K562 (cell line): ENCODE data around the gene SLC1A2. TPM values are rescaled to one million over a fixed set of nuclear protein-coding genes. Genes with fewer than 3 reads are reported as not detected.

ENCODE experiments used
- ATAC-seq: fragments of 200-7000 bp; cut with Tn5 transposase; 3 replicates; pipeline ENCODE4 v1.9.1; 2020; ENCODE audit warnings: moderate library complexity
- BruUV-seq: library from RNA; stranded (reverse); fragments of 400-500 nt; replicated peaks from 2 replicates; lab custom pipeline; 2021; lab: Mats Ljungman, UMichigan
- CTCF ChIA-PET: fragments of 300-600 bp; formaldehyde crosslinking; extraction: SDS; loops from one replicate; lab custom pipeline; 2021; ENCODE audit warnings: low intra/inter-chr PET ratio; lab: Yijun Ruan, JAX
- POLR2A ChIA-PET: fragments of 300-600, 350-650 bp; sonication (Branson Sonifier 250); formaldehyde crosslinking; extraction: SDS; loops from one replicate; lab custom pipeline; 2021; ENCODE audit warnings: antibody characterized with exemption, inconsistent platforms; lab: Yijun Ruan, JAX
- DNase-seq, 4 experiments: peaks; one replicate each; pipeline versions ENCODE4 v3.0.0 to v3.0.0-alpha.2; 2011 to 2018; ENCODE audit warnings: low spot score in 3 of 4, mixed read lengths in 3 of 4; ENCODE audit errors: extremely low read depth in 1 of 4
- FAIRE-seq: peaks from 2 replicates; lab custom pipeline; 2011; peaks lifted over from hg19 to GRCh38; lab: Jason Lieb, UNC
- H2AFZ ChIP-seq: 2 replicates; pipeline ENCODE4 v1.6.0; 2011; ENCODE audit warnings: low read depth, low read length, control low read depth, inconsistent platforms
- H3K27ac ChIP-seq: fragments of 200-600 bp; 3 replicates; pipeline ENCODE4 v1.8.0; 2011; ENCODE audit warnings: low read depth, mild to moderate bottlenecking, control low read depth, inconsistent platforms, low read length, moderate library complexity, mixed read lengths; ENCODE audit errors: extremely low read depth
- H3K27me3 ChIP-seq, 2 experiments: fragments of 300-600 bp in 1 of 2; 2 replicates in 1 of 2; 3 replicates in 1 of 2; pipeline versions ENCODE4 v1.6.0 to v1.8.0; 2011; ENCODE audit warnings: inconsistent platforms in 2 of 2, low read length in 2 of 2, mild to moderate bottlenecking in 1 of 2, mixed read lengths in 1 of 2, moderate library complexity in 1 of 2; ENCODE audit not compliant: control insufficient read depth in 2 of 2, insufficient read depth in 2 of 2
- H3K36me3 ChIP-seq: fragments of 300-600 bp; 3 replicates; pipeline ENCODE4 v1.8.0; 2011; ENCODE audit warnings: mild to moderate bottlenecking, low read length, inconsistent platforms; ENCODE audit not compliant: control insufficient read depth, insufficient read depth
- H3K4me1 ChIP-seq, 2 experiments: fragments of 200-600 bp in 1 of 2; replicated peaks in 1 of 2; 2 replicates in 1 of 2; 3 replicates in 1 of 2; pipeline versions ENCODE4 v1.5.1 to v1.8.0; 2011; ENCODE audit warnings: inconsistent platforms in 2 of 2, low read length in 2 of 2, mild to moderate bottlenecking in 1 of 2, mixed read lengths in 1 of 2, moderate library complexity in 1 of 2; ENCODE audit not compliant: control insufficient read depth in 2 of 2, insufficient read depth in 2 of 2
- H3K4me2 ChIP-seq: 2 replicates; pipeline ENCODE4 v1.6.1; 2011; ENCODE audit warnings: low read length, control low read depth, inconsistent platforms, mixed read lengths; ENCODE audit not compliant: insufficient read depth
- H3K4me3 ChIP-seq: fragments of 200-600 bp; sonication (generic), shearing (Covaris generic); 2 replicates; pipeline ENCODE4 v1.5.1; 2016; ENCODE audit warnings: control low read depth, inconsistent platforms
- H3K79me2 ChIP-seq: fragments of 200-600 bp; 3 replicates; pipeline ENCODE4 v1.8.0; 2011; ENCODE audit warnings: low read length, inconsistent platforms; ENCODE audit not compliant: control insufficient read depth, insufficient read depth
- H3K9ac ChIP-seq, 2 experiments: 2 replicates each; pipeline versions ENCODE4 v1.6.0 to v1.6.1; 2011; ENCODE audit warnings: low read depth in 2 of 2, low read length in 2 of 2, control low read depth in 1 of 2, inconsistent platforms in 1 of 2, mild to moderate bottlenecking in 1 of 2, mixed read lengths in 1 of 2; ENCODE audit not compliant: insufficient read depth in 1 of 2
- H3K9me1 ChIP-seq: one replicate; pipeline ENCODE4 v1.6.0; 2011; ENCODE audit warnings: inconsistent platforms, mild to moderate bottlenecking, low read length, moderate library complexity; ENCODE audit not compliant: control insufficient read depth, insufficient read depth
- H3K9me3 ChIP-seq: replicated peaks from 2 replicates; pipeline ENCODE4 v1.5.1; 2011; ENCODE audit warnings: low read depth, low read length, inconsistent platforms; ENCODE audit not compliant: control insufficient read depth, insufficient read depth
- H4K20me1 ChIP-seq: replicated peaks from 2 replicates; pipeline ENCODE4 v1.6.1; 2011; ENCODE audit warnings: low read length, inconsistent platforms, mixed read lengths; ENCODE audit not compliant: control insufficient read depth, insufficient read depth
- ARID2 ChIP-seq: fragments of 450-650 bp; IDR thresholded peaks from 2 replicates; pipeline ENCODE4 v1.6.1; 2017; ENCODE audit warnings: antibody characterized with exemption, mild to moderate bottlenecking
- C11orf30 ChIP-seq: fragments of 450-650 bp; IDR thresholded peaks from 2 replicates; pipeline ENCODE4 v1.6.1; 2016; ENCODE audit warnings: low read depth, mild to moderate bottlenecking
- CEBPB ChIP-seq: fragments of 450-650 bp; IDR thresholded peaks from 2 replicates; pipeline ENCODE4 v1.6.1; 2016; ENCODE audit warnings: missing genetic modification characterization, missing compliant biosample characterization
- CEBPG ChIP-seq, 3 experiments: fragments of 200-800 bp in 1 of 3; sonication (Bioruptor generic) in 1 of 3; sonication (generic) in 1 of 3; formaldehyde crosslinking in 1 of 3; IDR thresholded peaks in 2 of 3; conservative IDR thresholded peaks in 1 of 3; 2 replicates each; pipeline versions ENCODE4 v1.6.1 to v1.8.0; 2016 to 2022; ENCODE audit warnings: missing compliant biosample characterization in 2 of 3, missing genetic modification characterization in 2 of 3, mild to moderate bottlenecking in 1 of 3, missing genetic modification reagents in 1 of 3
- ETS2 ChIP-seq: IDR thresholded peaks from 2 replicates; pipeline ENCODE4 v1.6.1; 2016; ENCODE audit warnings: borderline replicate concordance, missing genetic modification characterization, mild to moderate bottlenecking, moderate library complexity, missing compliant biosample characterization; ENCODE audit not compliant: poor library complexity, severe bottlenecking
- ETV6 ChIP-seq, 3 experiments: fragments of 150-350 bp in 1 of 3; sonication (generic) in 1 of 3; formaldehyde crosslinking in 1 of 3; IDR thresholded peaks; 2 replicates each; pipeline versions ENCODE4 v1.6.1 to v1.8.0; 2014 to 2022; ENCODE audit warnings: borderline replicate concordance in 2 of 3, low read depth in 2 of 3, antibody characterized with exemption in 1 of 3, low read length in 1 of 3, mild to moderate bottlenecking in 1 of 3, missing genetic modification reagents in 1 of 3
- STAG1 ChIP-seq: sonication (generic); formaldehyde crosslinking; IDR thresholded peaks from 2 replicates; pipeline ENCODE4 v1.5.0; 2020; ENCODE audit warnings: missing genetic modification reagents, borderline replicate concordance
- ZKSCAN3 ChIP-seq: fragments of 250-450 bp; sonication (Bioruptor Pico); IDR thresholded peaks from 2 replicates; pipeline ENCODE4 v1.4.0; 2020
- ZNF232 ChIP-seq: sonication (generic); formaldehyde crosslinking; IDR thresholded peaks from 2 replicates; pipeline ENCODE4 v1.8.0; 2022; ENCODE audit warnings: mild to moderate bottlenecking, missing genetic modification reagents
- ZNF316 ChIP-seq: fragments of 450-650 bp; IDR thresholded peaks from 2 replicates; pipeline ENCODE4 v1.6.1; 2016
- ZNF696 ChIP-seq: fragments of 250-450 bp; sonication (Bioruptor Pico); conservative IDR thresholded peaks from 2 replicates; pipeline ENCODE4 v1.4.0; 2020; ENCODE audit warnings: mild to moderate bottlenecking, moderate library complexity
- WGBS: fragments of 100-300 bp; shearing (Covaris generic); methylation state at CpG from one replicate; pipeline ENCODE4 v1.1.6; 2016; ENCODE audit warnings: low coverage, mixed read lengths; ENCODE audit not compliant: insufficient coverage; ENCODE audit errors: missing lambda C conversion rate; 5-methylcytosine and 5-hydroxymethylcytosine counted together
- in situ Hi-C: fragments of 300-500 bp; cut with MboI; formaldehyde crosslinking; loops from 4 replicates; pipeline ENCODE4 v1.15.0; 2018; ENCODE audit warnings: inconsistent platforms, mixed read lengths
- intact Hi-C: fragments of 100-400 bp; cut with micrococcal nuclease; formaldehyde crosslinking; loops from 2 replicates; pipeline ENCODE4 v1.14.2; 2022
- polyA plus RNA-seq, 8 experiments: library from polyadenylated mRNA; depleted of rRNA in 4 of 8; stranded (reverse) in 5 of 8; unstranded in 3 of 8; fragments of >200 nt; fragmentation: Nextera tagmentation in 2 of 8; fragmentation: Illumina TruSeq in 1 of 8; extraction: Ambion mirVana in 2 of 8; extraction: Trizol in 1 of 8; gene quantifications; 2 replicates each; pipeline versions ENCODE4 v1.2.1 to v1.2.3, GENCODE V29; 2011 to 2014; ENCODE audit warnings: inconsistent platforms in 1 of 8, missing spikeins in 1 of 8
- total RNA-seq, 7 experiments: library from RNA; depleted of rRNA in 6 of 7; stranded (reverse); fragments of >200 nt in 6 of 7; fragmentation: Illumina TruSeq in 2 of 7; extraction: Trizol in 2 of 7; gene quantifications; 2 replicates each; pipeline versions ENCODE4 v1.2.1 to v1.2.3, GENCODE V29; 2011 to 2021; ENCODE audit warnings: low replicate concordance in 1 of 7
- TF ChIP-seq, protein P1 (sequence below), 2 experiments: fragments of 450-650 bp; formaldehyde crosslinking in 1 of 2; IDR thresholded peaks; 2 replicates each; pipeline versions ENCODE4 v1.4.0 to v1.6.1; 2014 to 2020; ENCODE audit warnings: mild to moderate bottlenecking in 2 of 2, borderline replicate concordance in 1 of 2, low read depth in 1 of 2

Gene SLC1A2
- total and polyA plus RNA-seq, 9 of the 15 experiments (the other 6 are each of a cell fraction or from before 2014, with no cell fraction given): 0.03 to 0.07 (median 0.04) TPM; not detected in 5

- BruUV-seq: no TSS peak
- no peaks in the 10 kb centered on the region for H3K79me2 ChIP-seq
- no peak overlapping the region for H3K4me2 ChIP-seq
- peaks cover 0 to 19% of the 10 kb centered on the region in 2 experiments for H3K27me3 ChIP-seq
- ChIA-PET CTCF (interaction anchor here (0.9 to 1.3 kb wide), 3 partner anchors 131 to 466 kb away, joined by 5 to 9 read pairs (median 5); no protein-coding TSS in a partner anchor), POLR2A (no interaction called here)
- in situ Hi-C loops (loop anchor here (5.0 kb wide), 1 partner anchor 465 kb away; no protein-coding TSS in a partner anchor), intact Hi-C loops (loop anchor here (1.0 to 5.0 kb wide), 6 partner anchors 85 to 880 kb away; partner anchors contain the start of gene ELF5)
- FAIRE-seq (peak; percentile 67), ATAC-seq (peak; percentile 98), DNase-seq (peak; percentile 80 to 82 (median 81))
- H3K9ac ChIP-seq: no peak overlapping the region
- no peaks in the 10 kb centered on the region for H3K36me3 ChIP-seq
- H3K27ac ChIP-seq: no peak overlapping the region
- no peaks in the 10 kb centered on the region for H3K4me1 ChIP-seq
- no peaks in the 10 kb centered on the region for H3K9me3 ChIP-seq
- no peak overlapping the region for H2AFZ ChIP-seq
- no peaks in the 10 kb centered on the region for H3K9me1 ChIP-seq
- no peak overlapping the region for H3K4me3 ChIP-seq
- H4K20me1 ChIP-seq: no peaks in the 10 kb centered on the region
- 7% methylated on average over 13 of the region's 13 CpGs for WGBS
- TF ChIP-seq STAG1 (CRISPR knock-in tag) (peak; percentile 90; the same call in 1 of the 2 replicates), CEBPG (CRISPR knock-in tag; IDR thresholded peaks at IDR 0.05) (no peak), CEBPG (tag; conservative IDR thresholded peaks at IDR 0.05 in 1 of 2, IDR thresholded peaks at IDR 0.05 in 1 of 2) (peak in 1 of 2 experiments; percentile 33; a peak in 1 of 4 replicates), C11orf30 (peak; percentile 20; the same call in 1 of the 2 replicates), ZKSCAN3 (CRISPR knock-in tag) (no peak), ZNF232 (CRISPR knock-in tag) (no peak), CEBPB (tag) (peak; percentile 42; the same call in 1 of the 2 replicates), ZNF316 (peak; percentile 31; the same call in 1 of the 2 replicates), ETS2 (tag) (no peak), ARID2 (peak; percentile 55; the same call in 1 of the 2 replicates), ETV6 (IDR thresholded peaks at IDR 0.05; ENCODE audit: borderline replicate concordance in 1 of 2, low read depth in 2 of 2, low read length in 1 of 2) (no peak), ETV6 (CRISPR knock-in tag; IDR thresholded peaks at IDR 0.05; ENCODE audit: borderline replicate concordance) (no peak), ZNF696 (no peak)
- TF ChIP-seq, protein P1, sequence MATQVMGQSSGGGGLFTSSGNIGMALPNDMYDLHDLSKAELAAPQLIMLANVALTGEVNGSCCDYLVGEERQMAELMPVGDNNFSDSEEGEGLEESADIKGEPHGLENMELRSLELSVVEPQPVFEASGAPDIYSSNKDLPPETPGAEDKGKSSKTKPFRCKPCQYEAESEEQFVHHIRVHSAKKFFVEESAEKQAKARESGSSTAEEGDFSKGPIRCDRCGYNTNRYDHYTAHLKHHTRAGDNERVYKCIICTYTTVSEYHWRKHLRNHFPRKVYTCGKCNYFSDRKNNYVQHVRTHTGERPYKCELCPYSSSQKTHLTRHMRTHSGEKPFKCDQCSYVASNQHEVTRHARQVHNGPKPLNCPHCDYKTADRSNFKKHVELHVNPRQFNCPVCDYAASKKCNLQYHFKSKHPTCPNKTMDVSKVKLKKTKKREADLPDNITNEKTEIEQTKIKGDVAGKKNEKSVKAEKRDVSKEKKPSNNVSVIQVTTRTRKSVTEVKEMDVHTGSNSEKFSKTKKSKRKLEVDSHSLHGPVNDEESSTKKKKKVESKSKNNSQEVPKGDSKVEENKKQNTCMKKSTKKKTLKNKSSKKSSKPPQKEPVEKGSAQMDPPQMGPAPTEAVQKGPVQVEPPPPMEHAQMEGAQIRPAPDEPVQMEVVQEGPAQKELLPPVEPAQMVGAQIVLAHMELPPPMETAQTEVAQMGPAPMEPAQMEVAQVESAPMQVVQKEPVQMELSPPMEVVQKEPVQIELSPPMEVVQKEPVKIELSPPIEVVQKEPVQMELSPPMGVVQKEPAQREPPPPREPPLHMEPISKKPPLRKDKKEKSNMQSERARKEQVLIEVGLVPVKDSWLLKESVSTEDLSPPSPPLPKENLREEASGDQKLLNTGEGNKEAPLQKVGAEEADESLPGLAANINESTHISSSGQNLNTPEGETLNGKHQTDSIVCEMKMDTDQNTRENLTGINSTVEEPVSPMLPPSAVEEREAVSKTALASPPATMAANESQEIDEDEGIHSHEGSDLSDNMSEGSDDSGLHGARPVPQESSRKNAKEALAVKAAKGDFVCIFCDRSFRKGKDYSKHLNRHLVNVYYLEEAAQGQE (IDR thresholded peaks at IDR 0.05; ENCODE audit: borderline replicate concordance): peak; percentile 72; the same call in 1 of the 2 replicates
- TF ChIP-seq, protein P1 (CRISPR knock-in tag; IDR thresholded peaks at IDR 0.05; ENCODE audit: low read depth): no peak
Measured at GRCh38 chr11:35391922-35392688, 27.3 kb downstream of the SLC1A2 start.
